PC-3 (cell line): ENCODE data around the gene ZDHHC21.

Source experiments
- CTCF ChIP-seq: fragments of 300-600 bp; sonication (generic); conservative IDR thresholded peaks from 2 replicates; pipeline ENCODE4 v1.5.1; 2017; ENCODE audit warnings: antibody characterized with exemption, low read depth, mild to moderate bottlenecking, low read length
- EZH2 ChIP-seq: fragments of 300-600 bp; sonication (generic); IDR thresholded peaks from one replicate; pipeline ENCODE4 v1.6.1; 2017; ENCODE audit warnings: antibody characterized with exemption, mild to moderate bottlenecking, low read length; ENCODE audit not compliant: unreplicated experiment
- EZH2phosphoT487 ChIP-seq: fragments of 300-600 bp; sonication (generic); IDR thresholded peaks from 2 replicates; pipeline ENCODE4 v1.6.1; 2018; ENCODE audit warnings: mild to moderate bottlenecking, antibody characterized with exemption, low read length, borderline replicate concordance

- TF ChIP-seq CTCF = peak; percentile 70
- no peak for TF ChIP-seq EZH2
- no peak for TF ChIP-seq EZH2phosphoT487
Observed at GRCh38 chr9:14652729-14653377, 40.4 kb downstream of the ZDHHC21 start.
